Measurements from ENCODE around the gene ZNF821.

DNA sequence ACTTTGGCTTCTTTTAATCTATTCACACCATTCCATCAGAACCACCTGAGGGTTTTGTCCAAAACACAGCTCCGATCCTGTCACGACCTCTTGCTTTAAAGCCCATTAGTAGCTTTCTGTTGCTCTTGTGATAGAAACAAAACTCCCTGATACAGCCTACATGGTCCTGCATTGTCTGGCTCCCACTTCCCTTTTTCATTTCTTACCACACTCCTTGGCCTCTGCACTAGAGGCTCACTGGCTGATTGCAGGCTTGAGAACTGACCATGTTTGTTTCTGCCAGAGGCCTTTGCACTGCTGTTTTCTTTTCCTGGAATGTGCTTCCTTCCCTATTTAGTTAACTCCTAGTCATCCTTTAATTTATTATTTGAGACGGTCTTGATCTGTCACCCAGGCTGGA, 35.1 kb upstream of the ZNF821 start:
- TF ChIP-seq, protein P1, sequence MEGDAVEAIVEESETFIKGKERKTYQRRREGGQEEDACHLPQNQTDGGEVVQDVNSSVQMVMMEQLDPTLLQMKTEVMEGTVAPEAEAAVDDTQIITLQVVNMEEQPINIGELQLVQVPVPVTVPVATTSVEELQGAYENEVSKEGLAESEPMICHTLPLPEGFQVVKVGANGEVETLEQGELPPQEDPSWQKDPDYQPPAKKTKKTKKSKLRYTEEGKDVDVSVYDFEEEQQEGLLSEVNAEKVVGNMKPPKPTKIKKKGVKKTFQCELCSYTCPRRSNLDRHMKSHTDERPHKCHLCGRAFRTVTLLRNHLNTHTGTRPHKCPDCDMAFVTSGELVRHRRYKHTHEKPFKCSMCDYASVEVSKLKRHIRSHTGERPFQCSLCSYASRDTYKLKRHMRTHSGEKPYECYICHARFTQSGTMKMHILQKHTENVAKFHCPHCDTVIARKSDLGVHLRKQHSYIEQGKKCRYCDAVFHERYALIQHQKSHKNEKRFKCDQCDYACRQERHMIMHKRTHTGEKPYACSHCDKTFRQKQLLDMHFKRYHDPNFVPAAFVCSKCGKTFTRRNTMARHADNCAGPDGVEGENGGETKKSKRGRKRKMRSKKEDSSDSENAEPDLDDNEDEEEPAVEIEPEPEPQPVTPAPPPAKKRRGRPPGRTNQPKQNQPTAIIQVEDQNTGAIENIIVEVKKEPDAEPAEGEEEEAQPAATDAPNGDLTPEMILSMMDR (IDR thresholded peaks at IDR 0.05; ENCODE audit: poor library complexity): no peak
- no peak for TF ChIP-seq EZH2phosphoT487 (IDR thresholded peaks at IDR 0.05; ENCODE audit: low read depth, severe bottlenecking, unreplicated experiment)
